Coronary artery (tissue), 2 donors: Measurements from ENCODE around the gene MPP1.

Source experiments
- DNase-seq: peaks from one replicate; pipeline ENCODE4 v3.0.0-alpha.2; 2017; ENCODE audit warnings: low spot score
- H3K27ac ChIP-seq, 2 donors: fragments of 200-600 bp; sonication (generic); one replicate each; pipeline ENCODE4 v1.5.1; 2016 to 2019
- H3K4me3 ChIP-seq: fragments of 200-600 bp; sonication (generic); 2 replicates; pipeline ENCODE4 v1.5.1; 2016; ENCODE audit warnings: mild to moderate bottlenecking, moderate library complexity
- CTCF ChIP-seq: fragments of 200-600 bp; sonication (generic); IDR thresholded peaks from one replicate; pipeline ENCODE4 v1.5.1; 2019; ENCODE audit warnings: antibody characterized with exemption

Gene MPP1

DNA sequence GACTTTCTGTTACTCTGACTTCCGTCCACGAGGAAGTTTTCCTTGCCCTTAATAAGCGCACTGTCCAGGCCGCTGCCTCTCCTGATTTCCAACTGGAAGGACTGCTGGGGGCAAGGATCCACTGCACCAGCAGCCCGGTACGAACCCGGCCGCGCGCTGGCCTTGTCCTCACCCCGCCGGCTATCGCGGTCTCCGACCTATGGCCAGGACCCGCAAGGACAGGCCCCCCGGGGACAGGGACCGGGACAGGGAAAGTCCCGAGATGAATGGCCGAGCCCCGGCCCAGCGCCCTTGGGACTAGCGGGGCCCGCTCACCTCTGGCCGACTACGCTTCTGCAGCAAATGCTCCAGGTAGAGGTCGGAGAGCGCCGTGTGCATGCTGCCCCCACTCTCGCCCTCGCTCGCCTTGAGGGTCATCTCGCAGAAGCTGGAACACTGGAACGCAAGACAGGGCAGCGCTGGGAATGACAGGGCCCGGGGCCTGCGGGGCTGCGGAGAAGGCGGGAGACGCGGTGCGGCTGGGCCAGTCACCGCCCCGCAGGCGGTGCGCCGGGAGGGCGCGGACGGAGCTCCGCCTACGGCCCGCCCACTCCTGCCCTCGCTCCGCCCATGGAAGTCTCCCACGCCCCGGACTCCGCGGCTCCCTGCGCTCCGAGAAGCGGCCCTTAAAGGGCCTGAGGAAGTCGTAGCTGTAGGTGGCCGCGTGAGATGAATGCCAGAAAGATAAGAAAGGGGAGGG lies at the start of gene MPP1:
MPP1 (minus strand) TSS at position 529 of the 739 bp plus-strand sequence; CDS start at position 417, 112 bp downstream.
- Histone ChIP-seq H3K27ac (peak within 1 kb of the TSS; percentile 42 to 81), H3K4me3 (peak within 1 kb of the TSS; percentile 79)
- peak; percentile 80 for DNase-seq
- TF ChIP-seq CTCF: no peak

- no peak overlapping the region for H3K27ac ChIP-seq
- no peak for DNase-seq
- TF ChIP-seq CTCF: no peak
- no peak overlapping the region for H3K4me3 ChIP-seq
Measured at GRCh38 chrX:154850957-154851611, 45.8 kb upstream of the MPP1 start.

DNA sequence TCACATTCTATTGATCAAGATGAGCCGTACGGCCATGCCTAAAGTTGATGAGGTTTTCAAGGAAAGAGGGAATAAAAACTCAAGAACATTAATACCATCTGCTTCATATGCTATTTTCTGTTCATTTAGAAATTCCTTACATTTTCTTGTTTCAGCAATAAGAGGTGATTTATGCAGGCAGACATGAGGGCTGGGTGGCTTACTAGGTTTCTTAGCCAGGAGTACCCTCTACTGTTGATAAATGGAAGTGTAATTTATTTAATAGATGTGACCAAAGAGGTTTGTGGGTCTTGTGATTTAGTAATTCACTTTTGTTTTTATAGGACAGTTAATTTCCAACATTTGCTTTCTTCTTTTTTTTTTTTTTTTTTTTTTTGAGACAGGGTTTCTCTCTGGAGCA lies 35.6 kb upstream of the MPP1 start:
- no peak for TF ChIP-seq CTCF
- no peak for DNase-seq
- Histone ChIP-seq H3K4me3 (no peak overlapping the region), H3K27ac (no peak overlapping the region)

DNA sequence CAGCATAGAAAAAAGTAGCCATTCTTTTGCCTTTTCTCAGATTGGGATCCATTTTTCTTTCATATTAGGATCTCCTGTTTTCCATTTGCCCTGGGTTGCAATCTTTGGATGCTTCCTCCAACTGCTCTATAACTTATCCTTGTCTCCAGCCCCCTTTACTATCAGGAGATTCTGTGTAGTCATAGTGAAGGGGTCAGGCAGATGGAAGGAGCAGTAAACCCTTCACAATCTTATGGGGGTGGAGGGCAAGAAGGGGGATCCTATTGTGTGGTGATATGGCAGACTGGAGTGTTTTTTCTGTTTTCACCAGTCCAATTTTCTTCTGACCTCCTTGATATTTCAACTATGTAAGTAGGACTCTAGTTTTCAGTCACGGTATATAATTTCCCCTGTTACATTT lies 30.9 kb upstream of the MPP1 start:
- H3K4me3 ChIP-seq: no peak overlapping the region
- no peak overlapping the region for H3K27ac ChIP-seq
- DNase-seq: no peak
- no peak for TF ChIP-seq CTCF

DNA sequence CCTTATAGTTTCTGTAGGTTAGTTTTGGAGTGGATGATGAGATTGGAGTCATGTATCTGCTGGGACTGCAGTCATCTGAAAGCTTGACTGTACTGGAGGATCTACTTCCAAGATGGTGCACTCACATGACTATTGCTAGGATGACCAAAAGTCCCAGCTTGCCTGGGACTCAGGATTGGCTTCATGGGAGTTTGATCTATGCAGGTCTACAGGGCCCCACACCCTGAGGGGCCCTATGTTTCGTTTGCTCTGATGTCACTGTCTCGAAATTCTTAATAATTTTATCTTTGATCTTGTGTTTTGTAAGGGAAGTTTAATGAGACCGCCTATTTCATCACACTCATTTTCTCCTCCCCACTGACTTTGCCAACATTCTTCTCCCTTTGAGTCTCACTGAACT lies 29.3 kb upstream of the MPP1 start, which contains the start of gene SMIM9:
SMIM9 (minus strand) TSS at position 101 of the 400 bp plus-strand sequence. CDS start 3,806 bp downstream, outside the sequence.
- TF ChIP-seq CTCF: no peak
- no peak for DNase-seq
- no peak within 1 kb of the TSS for H3K27ac ChIP-seq
- H3K4me3 ChIP-seq: no peak within 1 kb of the TSS

DNA sequence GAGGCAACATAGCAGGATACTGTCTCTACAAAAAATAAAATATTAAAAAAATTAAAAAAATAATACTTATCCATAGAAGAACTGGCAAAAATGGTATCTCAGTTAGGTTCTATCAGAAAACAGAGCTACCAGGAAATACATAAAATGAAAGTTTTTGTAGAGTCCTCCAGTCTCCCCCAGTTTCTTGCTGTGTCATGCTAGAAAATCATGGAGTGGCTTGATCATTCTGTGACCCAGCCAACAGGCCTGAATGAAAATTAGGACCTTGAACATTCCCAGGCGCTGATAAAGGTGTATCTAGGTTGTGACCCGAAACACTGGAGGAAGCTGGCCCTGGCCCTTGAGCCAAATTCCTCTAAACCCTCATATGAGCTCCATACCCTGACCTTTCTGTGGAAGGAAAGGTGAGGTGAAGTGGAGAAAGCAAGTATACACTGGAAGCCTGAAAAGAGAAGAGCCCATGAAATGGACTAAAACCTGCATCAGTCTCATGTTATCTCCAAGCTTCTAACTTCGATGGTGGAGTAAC lies 28.5 kb upstream of the MPP1 start:
- no peak for DNase-seq
- no peak overlapping the region for H3K4me3 ChIP-seq
- H3K27ac ChIP-seq: no peak overlapping the region
- no peak for TF ChIP-seq CTCF
